ENCODE measurements around the gene RPP30.

RPP30 gene

DNA sequence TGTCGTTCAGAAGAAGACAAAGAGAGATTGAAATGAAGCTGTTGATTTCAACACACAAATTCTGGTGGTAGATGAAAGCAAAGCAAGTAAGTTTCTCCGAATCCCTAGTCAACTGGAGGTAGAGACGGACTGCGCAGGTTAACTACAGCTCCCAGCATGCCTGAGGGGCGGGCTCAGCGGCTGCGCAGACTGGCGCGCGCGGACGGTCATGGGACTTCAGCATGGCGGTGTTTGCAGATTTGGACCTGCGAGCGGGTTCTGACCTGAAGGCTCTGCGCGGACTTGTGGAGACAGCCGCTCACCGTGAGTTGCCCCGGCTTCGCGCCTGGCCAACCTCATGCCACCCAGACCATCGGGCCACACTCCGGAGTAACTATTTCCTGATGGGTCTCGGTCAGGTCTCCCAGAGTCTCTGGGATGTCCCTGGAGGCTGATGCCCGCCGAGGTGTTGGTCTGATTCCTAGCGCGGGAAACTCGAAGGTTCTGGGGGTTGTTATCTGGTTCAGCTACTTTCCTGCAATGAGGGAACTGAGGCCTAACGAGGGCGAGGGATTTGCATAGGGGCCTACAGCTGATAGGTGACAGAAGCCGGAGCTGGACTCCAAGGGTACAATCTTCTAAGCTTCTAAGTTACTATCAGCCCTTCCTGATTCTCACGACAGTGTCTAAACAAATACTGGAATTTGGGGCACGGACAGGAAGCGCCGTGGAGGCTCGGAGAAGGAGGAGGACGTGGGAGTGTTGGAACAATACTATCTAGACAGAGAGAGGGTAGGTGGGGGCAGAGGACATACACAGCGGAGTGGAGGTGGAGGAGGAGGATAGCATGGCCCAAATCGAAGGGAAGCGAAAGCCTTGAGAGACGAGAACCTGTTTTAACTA, at the start of gene RPP30:
Gene RPP30 (plus strand): TSS at position 209 of the 882 bp plus-strand sequence. CDS start 13 bp downstream, at position 222.
- DNase-seq (ENCODE audit: low spot score): peak; percentile 73

DNA sequence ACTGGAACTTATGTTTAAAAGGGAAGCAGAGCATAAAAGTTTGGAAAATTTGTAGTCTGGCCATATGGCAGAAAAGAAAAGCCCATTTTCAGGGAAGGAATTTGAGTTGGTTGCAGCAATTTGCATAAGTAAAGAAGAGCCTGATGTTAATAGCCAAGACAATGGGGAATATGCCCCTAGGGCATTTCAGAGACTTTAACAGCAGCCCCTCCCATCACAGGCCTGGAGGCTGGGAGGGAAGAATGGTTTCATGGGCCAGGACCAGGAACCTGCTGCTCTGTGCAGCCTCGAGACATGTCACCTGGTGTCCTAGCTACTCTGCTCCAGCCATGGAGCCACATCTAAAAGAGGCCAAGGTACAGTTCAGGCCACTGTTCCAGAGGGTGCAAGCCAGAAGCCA, 49.3 kb upstream of the RPP30 start:
- no peak for DNase-seq (ENCODE audit: low spot score)

DNA sequence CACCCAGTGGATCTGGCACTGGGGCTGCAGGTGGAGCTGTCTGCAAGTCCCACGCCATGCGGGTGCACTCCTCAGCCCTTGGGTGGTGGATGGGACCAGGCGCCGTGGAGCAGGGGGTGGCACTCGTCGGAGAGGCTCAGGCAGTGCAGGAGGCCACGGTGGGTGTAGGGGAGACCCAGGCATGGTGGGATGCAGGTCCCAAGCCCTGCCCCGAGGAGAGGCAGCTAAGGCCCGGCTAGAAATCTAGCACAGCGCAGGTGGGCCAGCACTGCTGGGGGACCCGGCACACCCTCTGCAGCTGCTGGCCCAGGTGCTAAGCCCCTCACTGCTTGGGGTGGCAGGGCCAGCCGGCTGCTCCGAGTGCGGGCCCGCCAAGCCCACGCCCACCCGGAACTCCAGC, 39.7 kb upstream of the RPP30 start:
- no peak for DNase-seq (ENCODE audit: low spot score)

DNA sequence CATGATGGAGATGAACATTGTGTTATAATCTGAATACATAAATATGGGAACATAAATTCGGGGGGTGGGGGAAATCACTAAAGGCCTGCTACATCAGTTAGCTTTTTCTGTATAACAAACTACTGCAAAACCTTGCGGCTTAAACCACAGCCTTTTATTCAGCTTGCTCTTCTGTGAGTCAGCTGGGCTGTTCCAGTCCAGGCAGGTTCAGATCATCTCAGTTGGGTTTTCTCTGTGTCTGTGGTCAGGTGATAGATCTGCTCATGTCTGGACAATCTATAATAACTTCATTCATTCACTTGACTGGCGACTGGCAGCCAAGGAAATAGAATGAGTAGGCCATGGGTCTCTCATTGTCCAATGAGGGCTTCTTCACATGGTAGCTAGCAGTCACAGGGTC, 37.4 kb upstream of the RPP30 start:
- no peak for DNase-seq (ENCODE audit: low spot score)

DNA sequence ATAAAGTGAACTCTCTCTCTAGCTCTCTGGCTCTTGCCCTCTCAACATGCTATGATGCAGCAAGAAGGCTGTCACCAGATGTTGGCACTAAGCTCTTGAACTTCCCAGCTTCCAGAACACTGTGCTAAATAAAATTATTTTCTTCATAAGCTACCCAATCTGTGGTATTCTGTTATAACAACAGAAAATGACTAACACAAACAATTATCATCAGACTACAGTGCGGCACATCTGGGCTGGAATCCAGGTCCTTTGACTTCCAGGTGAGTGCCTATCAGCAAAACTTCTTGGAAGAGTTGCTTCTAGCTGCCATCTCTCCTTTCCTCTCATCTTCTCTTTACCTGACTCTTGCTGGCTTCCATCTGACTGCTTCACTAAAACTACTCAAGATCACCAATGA, 34.3 kb upstream of the RPP30 start:
- DNase-seq (ENCODE audit: low spot score): no peak

DNA sequence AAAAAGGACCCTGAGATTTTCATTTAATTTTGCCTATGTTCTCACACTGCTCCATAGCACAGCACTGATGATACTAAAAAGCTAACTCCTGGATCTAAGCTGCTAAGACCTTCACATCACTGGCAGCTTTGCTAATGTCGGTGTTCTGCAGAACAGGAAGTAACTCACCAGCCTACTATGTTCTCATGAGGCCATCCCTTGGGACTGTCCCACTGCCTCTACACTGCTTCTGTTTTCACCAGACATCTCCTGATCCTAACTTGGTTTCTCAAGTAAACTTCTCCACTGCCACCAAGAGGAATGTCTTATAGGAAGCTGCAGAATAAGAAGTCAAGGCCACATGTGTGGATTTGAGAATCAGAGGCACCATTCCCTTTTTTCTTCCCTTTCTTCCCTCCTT, 29.0 kb upstream of the RPP30 start:
- DNase-seq (ENCODE audit: low spot score): no peak

DNA sequence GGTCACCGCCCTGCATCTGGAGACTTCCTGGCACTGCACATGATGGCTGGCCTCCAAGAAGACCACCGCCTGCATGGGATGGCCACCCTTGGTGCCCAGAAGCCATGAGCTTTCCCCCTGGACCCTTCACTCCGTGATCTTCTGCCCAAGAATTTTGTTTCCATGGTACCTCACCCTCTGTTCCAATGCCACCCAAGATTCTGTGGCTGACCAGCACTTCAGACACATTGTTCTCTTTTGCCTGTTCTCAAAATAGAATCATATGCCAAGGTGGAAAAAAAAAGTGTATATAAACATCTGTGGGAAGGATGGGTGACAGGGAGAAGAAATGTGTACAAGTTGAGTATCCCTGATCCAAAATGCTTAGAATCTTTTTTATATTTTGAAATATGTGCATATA, 26.0 kb upstream of the RPP30 start:
- DNase-seq (ENCODE audit: low spot score): no peak

DNA sequence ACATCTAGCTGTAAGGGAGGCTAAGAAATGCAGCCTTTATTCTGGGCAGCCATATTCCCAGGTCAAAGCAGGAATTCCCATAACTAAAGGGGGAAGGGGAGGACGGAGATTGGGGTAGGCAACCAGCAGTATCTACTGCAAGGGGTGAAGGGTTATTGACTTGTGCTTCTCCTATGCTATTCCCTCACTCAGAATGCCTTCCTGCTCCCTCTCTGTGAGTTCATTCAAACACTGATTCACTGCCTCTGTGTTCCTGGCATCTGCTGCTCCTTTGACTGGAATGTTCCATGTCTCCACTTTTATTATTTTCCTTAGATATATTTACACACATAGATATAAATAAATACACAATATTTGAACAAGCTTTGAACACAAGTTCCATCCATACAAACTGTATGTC, 25.0 kb upstream of the RPP30 start:
- no peak for DNase-seq (ENCODE audit: low spot score)

DNA sequence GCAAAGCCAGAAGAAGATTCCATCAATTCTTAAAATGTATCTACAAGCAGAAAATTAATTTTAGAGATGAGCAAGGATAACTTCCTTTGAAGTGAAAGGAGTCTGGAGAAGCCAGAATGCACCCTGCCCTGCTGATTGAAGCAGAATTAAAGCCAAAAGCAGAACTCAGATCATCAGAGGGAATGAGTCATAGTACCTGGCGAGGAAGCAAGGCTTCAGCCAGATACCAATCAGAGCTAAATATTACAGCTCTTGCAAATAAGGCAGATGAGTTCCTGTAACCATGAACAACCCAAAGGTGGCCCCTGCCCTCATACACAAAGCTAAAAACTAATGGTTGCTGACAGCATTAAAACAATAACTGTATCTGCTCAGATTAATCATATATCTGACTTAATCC, 24.3 kb upstream of the RPP30 start:
- no peak for DNase-seq (ENCODE audit: low spot score)

DNA sequence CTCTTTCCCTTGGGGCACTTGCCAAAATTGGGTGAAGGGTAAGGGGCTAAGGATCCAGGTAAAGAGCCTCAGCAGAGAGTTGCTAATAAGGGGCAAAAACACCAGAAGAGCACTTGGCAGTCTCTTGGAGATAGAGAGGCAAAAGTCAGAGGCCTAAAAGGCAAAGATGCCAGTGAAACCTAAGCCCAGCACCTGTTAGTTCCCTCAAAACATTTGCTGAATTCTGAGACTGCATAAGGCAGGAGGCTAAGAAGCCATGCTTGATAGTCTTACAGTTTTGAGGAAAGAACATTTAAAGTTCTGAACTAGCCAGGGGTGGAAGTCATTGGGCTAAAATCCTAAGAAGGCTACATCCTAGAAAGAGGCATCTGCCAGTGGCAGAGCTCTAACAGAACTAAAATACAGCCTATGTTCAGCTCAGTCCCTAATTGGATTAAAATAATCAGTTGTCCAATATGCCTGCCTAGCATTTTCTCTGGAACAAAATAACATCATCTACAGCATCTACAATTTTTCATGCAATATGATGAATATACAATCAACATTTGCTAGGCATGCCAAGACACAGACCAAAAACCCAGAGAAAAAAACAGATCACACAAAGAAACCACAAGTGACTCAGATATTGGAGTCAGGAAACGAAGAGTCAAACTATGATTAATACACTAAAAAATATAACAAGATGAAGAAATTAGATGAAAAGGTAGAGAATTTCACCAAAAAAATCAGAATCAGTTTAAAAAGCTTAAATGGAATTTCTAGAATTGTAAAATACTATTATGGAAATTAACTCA, 21.6 kb upstream of the RPP30 start:
- no peak for DNase-seq (ENCODE audit: low spot score)

DNA sequence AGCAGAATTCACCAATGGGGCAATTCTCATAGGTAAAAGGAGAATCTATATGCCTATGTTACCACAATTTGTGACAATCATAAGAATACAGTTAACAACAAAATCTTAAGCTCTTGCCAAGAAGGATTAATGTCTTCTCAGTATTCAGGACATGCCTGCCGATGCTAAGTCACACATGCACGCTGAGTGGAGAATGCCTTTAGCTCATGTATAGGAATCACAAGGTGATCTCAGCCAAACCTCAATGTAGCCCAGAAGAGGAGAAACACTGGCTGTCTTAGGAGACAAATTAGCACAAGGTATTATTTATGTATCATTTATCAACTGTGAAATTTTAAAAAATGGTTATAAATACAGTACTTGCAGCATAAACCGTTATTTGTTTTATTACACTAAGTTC, 16.6 kb upstream of the RPP30 start:
- DNase-seq (ENCODE audit: low spot score): no peak

DNA sequence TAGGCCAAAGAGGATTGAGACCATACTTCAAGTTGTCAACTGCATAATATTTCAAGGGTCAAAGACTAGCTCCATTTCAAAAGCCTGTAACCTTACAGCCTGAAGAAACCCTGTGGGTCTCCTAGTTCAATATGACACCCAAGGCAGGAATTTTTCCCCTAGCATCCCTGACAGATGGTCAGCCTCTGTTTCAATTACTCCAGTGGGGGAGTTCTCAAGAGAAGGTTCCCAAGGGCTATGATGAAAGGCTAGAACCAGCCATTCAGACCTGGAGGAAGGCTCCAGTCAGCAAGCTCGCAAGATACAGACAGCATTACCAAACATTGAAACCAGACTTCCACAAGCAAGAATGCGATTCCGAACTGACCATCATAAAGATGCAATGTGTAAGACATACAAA, 15.5 kb upstream of the RPP30 start:
- no peak for DNase-seq (ENCODE audit: low spot score)

DNA sequence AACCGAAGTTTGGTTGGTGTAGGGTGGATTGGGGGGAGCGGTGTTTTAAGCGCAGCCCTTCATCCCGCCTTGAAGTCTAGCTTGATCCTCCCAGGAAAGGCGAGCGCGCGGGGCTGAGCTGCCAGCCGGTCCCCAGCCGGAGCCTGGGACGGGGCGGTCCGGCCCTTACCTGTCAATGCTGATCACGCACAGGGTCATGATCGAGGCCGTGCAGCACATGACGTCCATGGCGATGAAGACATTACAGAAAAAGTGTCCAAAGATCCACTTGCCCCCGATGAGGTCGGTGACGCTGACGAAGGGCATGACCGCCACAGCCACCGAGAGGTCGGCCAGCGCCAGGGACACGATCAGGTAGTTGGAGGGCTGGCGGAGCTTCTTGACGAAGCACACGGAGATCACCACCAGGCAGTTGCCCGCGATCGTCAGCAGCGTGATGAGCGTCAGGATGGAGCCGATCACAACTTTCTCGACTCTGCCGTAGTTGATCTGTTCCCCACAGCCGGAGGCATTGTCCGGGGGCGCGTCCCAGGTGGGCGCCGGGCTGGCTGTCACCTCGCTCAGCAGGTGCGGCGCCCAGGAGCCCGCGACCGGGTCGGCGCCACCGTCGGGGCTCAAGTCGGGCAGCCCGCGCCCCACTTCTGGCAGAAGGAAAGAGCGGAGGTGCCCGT, 14.7 kb upstream of the RPP30 start:
- no peak for DNase-seq (ENCODE audit: low spot score)

DNA sequence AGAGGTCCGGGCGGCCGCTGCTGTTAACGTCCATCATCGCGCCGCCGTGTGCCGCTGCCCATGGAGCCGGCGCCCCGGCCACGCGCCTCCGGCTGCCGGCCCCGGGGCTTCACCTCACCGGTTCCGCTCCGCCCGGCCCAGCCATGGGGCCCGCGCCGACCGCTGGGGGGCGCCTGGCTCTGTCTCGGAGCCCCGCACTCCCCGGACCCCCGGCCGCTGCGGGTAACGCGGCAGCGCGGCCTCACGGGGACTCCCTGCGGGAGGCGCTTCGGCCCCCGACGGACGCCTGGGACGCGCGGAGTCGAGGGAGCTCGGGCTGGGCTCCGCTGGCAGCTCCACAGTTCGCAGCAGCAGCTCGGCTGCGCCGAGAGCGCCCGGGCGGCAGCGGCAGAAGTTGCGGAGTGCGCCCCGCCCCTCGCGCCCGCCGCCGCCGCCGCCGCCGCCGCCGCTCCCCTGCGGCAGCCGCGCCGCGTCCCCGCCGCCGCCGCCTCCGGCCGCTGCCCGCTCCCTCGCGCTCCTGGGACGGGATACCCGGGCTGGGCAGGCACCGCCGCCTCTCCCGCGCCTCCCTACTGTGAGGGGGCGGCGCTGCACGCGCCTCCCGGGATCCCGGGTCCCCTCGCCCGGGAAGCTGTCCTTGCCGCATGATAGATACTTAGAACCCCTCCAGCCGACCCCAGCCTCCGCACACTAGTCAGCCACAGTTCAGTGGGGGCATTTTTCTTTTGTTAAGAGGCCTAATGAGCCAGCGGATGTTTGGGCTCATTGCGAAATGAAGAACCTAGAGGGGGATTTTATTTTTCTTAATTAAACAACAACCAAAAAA, 13.9 kb upstream of the RPP30 start, which contains the start of gene HTR7:
Gene HTR7 (minus strand): TSS at position 405 of the 826 bp plus-strand sequence. CDS start 368 bp downstream, at position 37.
- DNase-seq (ENCODE audit: low spot score): peak; percentile 15

DNA sequence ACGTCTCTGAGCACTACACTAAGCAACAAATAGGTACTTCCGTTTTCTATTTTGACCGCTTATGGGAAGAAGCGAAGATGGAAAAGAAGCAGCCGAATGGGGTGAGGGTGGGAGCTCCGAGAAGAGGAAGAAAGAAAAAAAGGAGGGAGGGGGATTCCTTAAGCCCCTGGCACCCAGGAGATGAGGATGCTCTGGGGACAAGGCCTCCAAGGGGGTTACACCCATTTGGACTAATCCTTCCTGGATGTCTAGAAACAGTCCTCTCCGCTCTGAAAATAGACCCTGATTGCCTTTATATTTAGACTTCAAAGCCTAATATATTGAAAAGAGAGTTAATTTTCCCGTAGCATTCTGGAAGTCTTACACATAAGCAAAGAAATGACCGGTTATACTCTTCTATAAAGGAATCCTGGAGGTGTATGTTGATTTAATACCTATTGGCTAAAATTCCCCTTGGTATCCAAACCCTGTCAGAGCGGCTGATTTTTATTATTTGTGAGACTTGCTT, 13.3 kb upstream of the RPP30 start:
- DNase-seq (ENCODE audit: low spot score): no peak

DNA sequence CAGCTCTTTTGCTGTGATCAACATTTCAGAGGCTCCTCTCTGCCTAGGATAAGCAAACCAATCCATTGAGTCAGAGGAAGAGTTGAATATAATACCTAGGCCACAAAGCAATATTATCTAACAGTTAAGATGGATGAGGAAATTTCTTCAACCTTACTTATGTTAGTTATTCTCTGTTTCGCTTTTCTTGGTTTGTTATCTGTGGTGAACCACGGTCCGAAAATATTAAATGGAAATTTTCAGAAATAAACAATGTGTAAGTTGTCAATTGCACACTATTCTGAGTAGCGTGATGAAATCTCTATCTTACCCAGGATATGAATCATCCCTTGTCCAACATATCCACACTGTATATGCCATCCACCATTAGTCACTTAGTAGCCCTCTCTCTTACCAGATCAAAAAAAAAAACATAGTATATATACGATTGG, 12.4 kb upstream of the RPP30 start:
- DNase-seq (ENCODE audit: low spot score): no peak

DNA sequence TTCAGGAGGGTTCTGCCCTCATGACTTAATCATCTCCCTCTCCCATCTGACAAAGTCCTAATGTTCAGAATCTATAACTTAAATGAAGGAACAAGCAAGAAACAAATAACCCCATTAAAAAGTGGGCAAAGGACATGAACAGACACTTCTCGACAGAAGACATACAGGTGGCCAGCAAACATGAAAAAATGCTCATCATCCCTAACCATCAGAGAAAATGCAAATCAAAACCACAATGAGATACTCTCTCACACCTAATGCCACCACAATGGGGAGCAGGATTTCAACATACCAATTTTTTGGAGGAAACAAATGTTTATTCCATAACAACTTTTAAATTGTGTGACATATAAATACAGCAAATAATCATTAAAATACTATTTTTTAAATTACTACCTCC, 11.0 kb upstream of the RPP30 start:
- DNase-seq (ENCODE audit: low spot score): no peak

DNA sequence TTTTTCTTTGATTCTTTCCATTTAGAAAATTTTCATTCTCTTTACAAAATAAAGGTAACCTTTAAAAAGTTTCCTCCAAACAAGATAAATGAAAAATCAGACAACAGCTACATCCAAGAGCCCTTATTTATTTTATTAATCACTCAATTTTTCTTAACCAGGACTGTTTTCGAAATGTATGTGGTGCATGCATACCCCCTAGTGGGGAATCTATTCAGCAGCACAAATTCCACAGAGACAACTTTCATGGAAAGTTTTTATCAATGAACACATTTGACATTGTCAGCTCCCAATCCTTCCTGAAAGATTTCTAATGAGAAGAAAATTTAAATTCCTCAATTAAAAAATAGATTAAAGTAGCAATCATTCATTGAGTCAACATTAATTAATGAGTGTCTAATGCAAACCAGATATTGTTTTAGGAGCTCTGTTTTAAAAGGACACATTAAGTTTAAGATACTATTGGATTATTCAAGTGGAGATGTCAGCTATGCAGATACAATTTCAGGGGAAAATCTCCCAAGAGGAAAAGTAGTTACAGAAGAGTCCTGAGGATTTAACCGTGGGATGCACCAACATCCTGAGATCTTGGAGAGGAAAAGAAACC, 8.8 kb upstream of the RPP30 start:
- no peak for DNase-seq (ENCODE audit: low spot score)

DNA sequence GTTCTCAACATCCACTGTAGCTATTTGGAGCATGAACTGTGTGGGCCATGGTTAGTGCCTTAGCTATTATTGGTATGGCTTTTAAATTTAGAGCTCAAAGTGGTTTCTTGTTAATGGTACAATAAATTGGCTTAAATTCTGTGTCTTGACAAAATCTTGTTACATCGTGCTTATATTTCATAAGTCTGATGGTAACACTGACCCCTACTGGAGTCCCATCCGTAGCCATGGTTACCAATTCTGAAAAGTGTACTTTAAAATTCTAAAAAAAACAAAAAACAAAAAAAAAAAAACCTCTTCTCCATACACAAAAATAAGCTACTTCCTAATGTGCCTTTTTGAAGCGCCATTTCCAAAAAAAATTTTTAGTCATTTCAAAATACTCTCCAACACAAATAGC, 6.4 kb upstream of the RPP30 start:
- DNase-seq (ENCODE audit: low spot score): no peak

DNA sequence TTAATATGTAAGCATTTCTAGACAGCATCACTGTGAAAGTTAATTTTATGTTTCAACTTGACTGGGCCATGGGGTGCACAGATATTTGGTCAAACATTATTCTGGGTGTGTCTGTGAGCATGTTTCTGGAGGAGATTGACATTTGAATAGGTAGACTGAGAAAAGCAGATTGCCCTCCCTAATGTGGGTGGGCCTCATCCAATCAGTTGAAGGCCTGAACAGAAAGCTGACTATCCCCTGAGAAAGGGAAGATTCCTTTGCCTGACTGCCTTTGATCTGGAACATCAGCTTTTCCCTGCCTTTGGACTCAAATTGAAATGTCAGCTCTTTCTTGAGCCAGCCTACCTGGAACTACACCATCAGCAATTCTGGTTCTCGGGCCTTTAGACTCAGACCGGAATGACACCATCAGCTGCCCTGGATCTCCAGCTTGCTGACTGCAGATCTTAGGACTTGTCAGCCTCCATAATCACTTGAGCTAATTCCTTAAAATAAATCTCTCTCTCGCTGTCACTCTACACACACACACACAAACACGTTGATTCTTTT, 5.7 kb upstream of the RPP30 start:
- DNase-seq (ENCODE audit: low spot score): no peak

DNA sequence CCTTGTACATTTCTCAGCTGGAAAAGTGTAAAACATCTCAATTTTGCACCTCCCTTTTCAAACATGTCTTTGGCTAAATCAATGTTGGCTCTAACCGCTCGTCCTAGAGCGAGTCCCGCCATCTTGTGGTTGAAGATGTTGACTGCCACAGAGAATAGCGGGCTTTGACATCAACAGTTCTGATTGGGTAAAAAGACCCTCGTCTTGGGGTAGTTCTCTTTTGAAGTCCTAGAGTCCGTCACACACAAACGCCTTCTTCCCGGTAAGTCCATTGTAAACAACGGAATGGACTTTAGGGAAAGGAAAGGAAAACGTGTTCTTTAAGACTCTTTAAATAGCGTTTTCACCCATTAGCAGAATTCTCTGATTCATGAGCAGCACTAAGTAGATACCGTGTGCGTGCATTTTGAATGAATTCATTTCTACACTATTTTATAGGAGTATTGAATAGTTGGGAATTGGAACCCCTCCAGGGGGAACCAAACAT, 452 bp upstream of the RPP30 start:
- DNase-seq (ENCODE audit: low spot score): peak; percentile 24
